OCI-LY7 (cell line): ENCODE results near the gene FAM131C. TPM values are rescaled to one million over a fixed set of nuclear protein-coding genes. Genes with fewer than 3 reads are reported as not detected.

ENCODE experiments used
- BruUV-seq: library from RNA; stranded (reverse); fragments of 400-500 nt; replicated peaks from 2 replicates; lab custom pipeline; 2021; lab: Mats Ljungman, UMichigan
- CTCF ChIA-PET: fragments of 300-600 bp; sonication (Branson Sonifier 250); formaldehyde crosslinking; loops from one replicate; lab custom pipeline; 2022; ENCODE audit warnings: antibody characterized with exemption; ENCODE audit not compliant: unreplicated experiment; lab: Charles Lee
- POLR2A ChIA-PET: fragments of 300-600 bp; sonication (Branson Sonifier 250); formaldehyde crosslinking; loops from one replicate; lab custom pipeline; 2022; ENCODE audit warnings: antibody characterized with exemption; lab: Charles Lee
- DNase-seq: peaks from one replicate; pipeline ENCODE4 v3.0.0-alpha.2; 2015; ENCODE audit warnings: low spot score
- H2AFZ ChIP-seq: fragments of 200-600 bp; sonication (generic), shearing (Covaris generic); 2 replicates; pipeline ENCODE4 v1.6.1; 2014; ENCODE audit warnings: mild to moderate bottlenecking, antibody characterized with exemption, low read length, moderate library complexity
- H3K27ac ChIP-seq: fragments of 200-600 bp; sonication (generic); 2 replicates; pipeline ENCODE4 v1.5.1; 2014; ENCODE audit warnings: mixed run types, low read depth, mild to moderate bottlenecking, moderate library complexity, low read length, inconsistent platforms; ENCODE audit not compliant: poor library complexity, severe bottlenecking
- H3K36me3 ChIP-seq: fragments of 200-600 bp; sonication (generic); 2 replicates; pipeline ENCODE4 v1.6.1; 2014; ENCODE audit warnings: mild to moderate bottlenecking, antibody characterized with exemption, low read length, moderate library complexity, mixed read lengths; ENCODE audit not compliant: insufficient read depth
- H3K4me1 ChIP-seq: fragments of 200-600 bp; sonication (generic); 2 replicates; pipeline ENCODE4 v1.5.1; 2014; ENCODE audit warnings: mild to moderate bottlenecking, low read length; ENCODE audit not compliant: insufficient read depth, poor library complexity, severe bottlenecking
- H3K4me2 ChIP-seq: fragments of 200-600 bp; sonication (generic); 2 replicates; pipeline ENCODE4 v1.6.1; 2014; ENCODE audit warnings: mild to moderate bottlenecking, low read length
- H3K4me3 ChIP-seq: fragments of 200-600 bp; sonication (generic); 2 replicates; pipeline ENCODE4 v1.5.1; 2014; ENCODE audit warnings: mild to moderate bottlenecking, low read depth, low read length; ENCODE audit not compliant: poor library complexity, severe bottlenecking
- H3K79me2 ChIP-seq: fragments of 200-600 bp; sonication (generic); 2 replicates; pipeline ENCODE4 v1.6.1; 2016; ENCODE audit warnings: low read depth, mild to moderate bottlenecking, low read length, moderate library complexity, mixed read lengths; ENCODE audit not compliant: insufficient read depth
- H3K9me2 ChIP-seq: fragments of 200-600 bp; sonication (generic); 2 replicates; pipeline ENCODE4 v1.6.1; 2016; ENCODE audit warnings: mild to moderate bottlenecking, low read length, mixed read lengths; ENCODE audit not compliant: insufficient read depth
- H3K9me3 ChIP-seq: fragments of 200-600 bp; sonication (generic); 2 replicates; pipeline ENCODE4 v1.6.1; 2014; ENCODE audit warnings: mild to moderate bottlenecking, mixed run types, low read length, mixed read lengths
- H4K20me1 ChIP-seq: fragments of 200-600 bp; sonication (generic); 2 replicates; pipeline ENCODE4 v1.6.1; 2014; ENCODE audit warnings: mild to moderate bottlenecking, antibody characterized with exemption, low read length, moderate library complexity, mixed read lengths; ENCODE audit not compliant: insufficient read depth
- CTCF ChIP-seq: fragments of 200-600 bp; sonication (generic); conservative IDR thresholded peaks from 2 replicates; pipeline ENCODE4 v1.5.1; 2014; ENCODE audit warnings: mild to moderate bottlenecking, antibody characterized with exemption, low read length, moderate library complexity, mixed read lengths
- EZH2phosphoT487 ChIP-seq: fragments of 200-600 bp; sonication (generic); IDR thresholded peaks from 2 replicates; pipeline ENCODE4 v1.6.1; 2018; ENCODE audit warnings: low read depth, borderline replicate concordance, mild to moderate bottlenecking, mixed run types, antibody characterized with exemption, low read length, moderate library complexity, mixed read lengths
- intact Hi-C: fragments of 100-400 bp; cut with micrococcal nuclease; formaldehyde crosslinking; loops from one replicate; pipeline ENCODE4 v1.10.0; 2022; ENCODE audit not compliant: unreplicated experiment
- total RNA-seq, 2 experiments: library from RNA; depleted of rRNA in 1 of 2; stranded (reverse); fragments of >200 nt in 1 of 2; shearing (Covaris generic) in 1 of 2; gene quantifications; 2 replicates each; pipeline ENCODE4 v1.2.3, GENCODE V29; 2014 to 2022

Gene FAM131C
- total RNA-seq, 2 experiments from 2014 or later = not detected

DNA sequence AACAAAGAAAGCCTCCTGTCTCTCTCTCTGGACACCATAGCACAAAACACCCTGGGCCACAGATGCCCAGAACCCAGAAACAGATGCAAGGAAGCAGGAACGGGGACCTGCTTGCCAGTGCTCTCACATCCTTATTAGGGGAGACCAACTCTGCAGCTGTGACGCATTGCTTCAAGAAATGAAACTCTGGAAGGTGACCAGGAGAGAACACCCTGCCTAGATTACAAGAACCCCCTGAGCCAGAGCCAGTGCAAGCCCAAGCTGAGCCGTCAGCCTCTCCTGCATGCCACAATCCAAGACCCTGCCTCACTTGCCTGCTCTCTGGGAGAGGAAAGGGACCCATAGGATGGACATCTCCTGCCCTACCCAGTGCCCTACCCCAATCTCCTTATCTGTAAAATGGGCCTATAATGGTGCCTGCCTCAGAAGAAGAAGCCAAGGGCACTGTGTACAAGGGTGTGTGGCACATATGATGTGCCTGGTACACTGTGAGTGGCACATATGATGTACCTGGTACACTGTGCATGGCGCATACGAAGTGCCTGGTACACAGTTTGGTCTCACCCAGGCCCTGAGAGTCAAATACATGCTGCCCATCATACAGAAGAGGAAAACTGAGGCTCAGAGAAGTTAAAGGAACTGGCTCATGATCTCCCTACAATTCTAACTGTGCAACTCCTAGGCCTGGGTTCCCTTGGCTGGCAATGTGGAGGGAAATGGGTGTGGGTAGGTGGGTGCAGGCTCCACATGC lies 16.8 kb upstream of the FAM131C start:
- CTCF ChIA-PET = no interaction called here
- no peak overlapping the region for H3K27ac ChIP-seq
- intact Hi-C loops = no loop called here
- H3K9me3 ChIP-seq = no peaks in the 10 kb centered on the region
- H3K4me3 ChIP-seq = no peak overlapping the region
- TF ChIP-seq EZH2phosphoT487 (no peak), CTCF (no peak)
- no peaks in the 10 kb centered on the region for H3K9me2 ChIP-seq
- H3K4me2 ChIP-seq = no peak overlapping the region
- no TSS peak for BruUV-seq
- H2AFZ ChIP-seq = no peak overlapping the region
- no peak for DNase-seq
- no peaks in the 10 kb centered on the region for H4K20me1 ChIP-seq
- H3K79me2 ChIP-seq = no peaks in the 10 kb centered on the region
- no peaks in the 10 kb centered on the region for H3K36me3 ChIP-seq
- POLR2A ChIA-PET = no interaction called here
- H3K4me1 ChIP-seq = no peaks in the 10 kb centered on the region

- CTCF ChIA-PET = no interaction called here
- BruUV-seq = no TSS peak
These were observed 15.5 kb upstream of the FAM131C start for GRCh38 chr1:16088996-16089395.

More at GRCh38 chr1:16088996-16089395, 15.5 kb upstream of the FAM131C start:
- POLR2A ChIA-PET = no interaction called here
- Histone ChIP-seq H3K27ac (no peak overlapping the region), H3K4me1 (no peaks in the 10 kb centered on the region), H3K36me3 (no peaks in the 10 kb centered on the region), H4K20me1 (no peaks in the 10 kb centered on the region), H3K9me3 (no peaks in the 10 kb centered on the region), H3K4me2 (no peak overlapping the region), H3K9me2 (no peaks in the 10 kb centered on the region), H3K4me3 (no peak overlapping the region), H2AFZ (no peak overlapping the region), H3K79me2 (no peaks in the 10 kb centered on the region)
- intact Hi-C loops = no loop called here
- DNase-seq = no peak
- TF ChIP-seq CTCF = no peak
- TF ChIP-seq EZH2phosphoT487 = no peak
